CD4-positive, alpha-beta T cell (primary cell): ENCODE measurements around the gene ATP6V1G2. TPM values are rescaled to one million over a fixed set of nuclear protein-coding genes. Genes with fewer than 3 reads are reported as not detected.

ENCODE experiments used
- ATAC-seq: fragments of 200-7000 bp; cut with Tn5 transposase; one replicate; pipeline ENCODE4 v1.10.0; 2022; ENCODE audit warnings: mild to moderate bottlenecking; ENCODE audit not compliant: poor library complexity
- CTCF ChIA-PET: fragments of 350-600 bp; sonication (Branson Sonifier 250); formaldehyde crosslinking; loops from one replicate; lab custom pipeline; 2021; ENCODE audit warnings: antibody characterized with exemption, inconsistent platforms; lab: Charles Lee
- POLR2A ChIA-PET: fragments of 350-600 bp; sonication (Branson Sonifier 250); formaldehyde crosslinking; loops from one replicate; lab custom pipeline; 2021; ENCODE audit warnings: antibody characterized with exemption, inconsistent platforms; lab: Charles Lee
- DNase-seq, 14 experiments: peaks; one replicate each; pipeline ENCODE4 v3.0.0-alpha.2; 2013 to 2020; ENCODE audit warnings: mixed read lengths in 2 of 14
- H3K27ac ChIP-seq, 2 donors: one replicate each; pipeline versions ENCODE4 v1.5.1 to v1.7.0; 2013; ENCODE audit warnings: low read length in 2 of 2, low read depth in 1 of 2, mild to moderate bottlenecking in 1 of 2
- H3K27me3 ChIP-seq, 2 experiments: 1 replicate in 1 of 2; 2 replicates in 1 of 2; pipeline versions ENCODE4 v1.6.1 to v1.7.0; 2013; ENCODE audit warnings: low read length in 2 of 2, control low read depth in 1 of 2, mild to moderate bottlenecking in 1 of 2, moderate library complexity in 1 of 2; ENCODE audit not compliant: insufficient read depth in 2 of 2, control insufficient read depth in 1 of 2
- H3K36me3 ChIP-seq: one replicate; pipeline ENCODE4 v1.6.1; 2013; ENCODE audit warnings: low read length, control low read depth; ENCODE audit not compliant: insufficient read depth
- H3K4me1 ChIP-seq: one replicate; pipeline ENCODE4 v1.6.1; 2013; ENCODE audit warnings: low read length, control low read depth; ENCODE audit not compliant: insufficient read depth
- H3K4me3 ChIP-seq: one replicate; pipeline ENCODE4 v1.5.1; 2013; ENCODE audit warnings: mild to moderate bottlenecking, low read length, moderate library complexity
- H3K9me3 ChIP-seq, 2 experiments: 1 replicate in 1 of 2; 2 replicates in 1 of 2; pipeline versions ENCODE4 v1.6.1 to v1.7.0; 2013; ENCODE audit warnings: low read length in 2 of 2, mild to moderate bottlenecking in 2 of 2, control low read depth in 1 of 2, moderate library complexity in 1 of 2; ENCODE audit not compliant: control insufficient read depth in 1 of 2, insufficient read depth in 1 of 2
- H3K27ac Mint-ChIP-seq: one replicate; pipeline ENCODE4 v1.8.0; 2020; ENCODE audit warnings: mixed read lengths
- H3K27me3 Mint-ChIP-seq: one replicate; pipeline ENCODE4 v1.8.0; 2021; ENCODE audit warnings: mixed read lengths
- H3K36me3 Mint-ChIP-seq: one replicate; pipeline ENCODE4 v1.8.0; 2021; ENCODE audit warnings: low read depth, mixed read lengths
- H3K4me1 Mint-ChIP-seq: one replicate; pipeline ENCODE4 v1.8.0; 2021; ENCODE audit warnings: low read depth, mixed read lengths
- H3K4me3 Mint-ChIP-seq: one replicate; pipeline ENCODE4 v1.8.0; 2020; ENCODE audit warnings: mild to moderate bottlenecking, mixed read lengths
- H3K9me3 Mint-ChIP-seq: one replicate; pipeline ENCODE4 v1.8.0; 2020; ENCODE audit warnings: mixed read lengths
- CTCF ChIP-seq: fragments of 200-600 bp; IDR thresholded peaks from one replicate; pipeline ENCODE4 v1.8.0; 2022; ENCODE audit warnings: antibody characterized with exemption, mild to moderate bottlenecking
- intact Hi-C, 2 experiments: fragments of 100-400 bp; cut with DNase I in 1 of 2; cut with micrococcal nuclease in 1 of 2; formaldehyde crosslinking; loops; one replicate each; pipeline versions ENCODE4 v1.15.1 to v1.9.0; 2023 to 2025; cut with DNase I, micrococcal nuclease
- total RNA-seq, 174 experiments: library from RNA in 2 of 174; stranded (reverse) in 2 of 174; gene quantifications; one replicate each; pipeline ENCODE4 v1.2.3 and lab custom pipeline; 2021 to 2026

ATP6V1G2 gene
- total RNA-seq, 2 experiments from 2014 or later = 2.6 to 3.3 TPM

GRCh38 chr6:31586599-31587281 is 40.3 kb upstream of the ATP6V1G2 start:
- intact Hi-C loops = loop anchor here in 1 of 2 experiments (10.0 kb wide), 1 partner anchor 248 kb away; no protein-coding TSS in a partner anchor
- Histone ChIP-seq H3K4me1 (peaks cover 78% of the 10 kb centered on the region), H3K27me3 (no peaks in the 10 kb centered on the region), H3K36me3 (no peaks in the 10 kb centered on the region), H3K27ac (peak overlapping the region; percentile 75 to 95), H3K4me3 (peak overlapping the region; percentile 32), H3K9me3 (no peaks in the 10 kb centered on the region)
- CTCF ChIA-PET = interaction anchor here (0.9 to 16.9 kb wide), 5 partner anchors 9 to 67 kb away, joined by 3 to 353 read pairs (median 3); partner anchors contain the start of gene NCR3
- DNase-seq (peak in 4 of 14 experiments; percentile 46 to 75 (median 68)), ATAC-seq (peak; percentile 20)
- Mint-ChIP-seq H3K9me3 (no peaks in the 10 kb centered on the region), H3K4me3 (peak overlapping the region; percentile 80), H3K4me1 (peaks cover 77% of the 10 kb centered on the region), H3K36me3 (peaks cover 13% of the 10 kb centered on the region), H3K27ac (peak overlapping the region; percentile 85), H3K27me3 (no peaks in the 10 kb centered on the region)
- POLR2A ChIA-PET = interaction anchor here (1.0 to 34.9 kb wide), 6 partner anchors 1 to 66 kb away, joined by 4 to 1160 read pairs (median 163); partner anchors contain the start of genes ATP6V1G2, BAG6, DDX39B and LST1
- no peak for TF ChIP-seq CTCF

GRCh38 chr6:31586008-31586407 is 39.6 kb upstream of the ATP6V1G2 start, which contains the start of gene LST1:
Gene LST1 (plus strand): TSS chr6:31586277. CDS start chr6:31587300, 1,023 bp downstream.
- H3K27ac Mint-ChIP-seq = peak within 1 kb of the TSS; percentile 85
- Histone ChIP-seq H3K27ac (peak within 1 kb of the TSS; percentile 75 to 95), H3K4me1 (peaks cover 78% of the 10 kb centered on the region), H3K4me3 (peak within 1 kb of the TSS; percentile 32), H3K9me3 (no peaks in the 10 kb centered on the region), H3K27me3 (no peaks in the 10 kb centered on the region), H3K36me3 (peaks cover 5% of the 10 kb centered on the region)
- DNase-seq = peak in 2 of 14 experiments; percentile 40 to 47
- H3K9me3 Mint-ChIP-seq = no peaks in the 10 kb centered on the region
- POLR2A ChIA-PET = interaction anchor here (1.5 to 34.9 kb wide), 5 partner anchors 0 to 67 kb away, joined by 4 to 1160 read pairs (median 220); partner anchors contain the start of genes ATP6V1G2, BAG6, DDX39B and LST1
- ATAC-seq = no peak
- H3K4me3 Mint-ChIP-seq = peak within 1 kb of the TSS; percentile 80
- no peaks in the 10 kb centered on the region for H3K27me3 Mint-ChIP-seq
- intact Hi-C loops = loop anchor here in 1 of 2 experiments (10.0 kb wide), 1 partner anchor 249 kb away; no protein-coding TSS in a partner anchor
- TF ChIP-seq CTCF = no peak
- peaks cover 78% of the 10 kb centered on the region for H3K4me1 Mint-ChIP-seq
- peaks cover 20% of the 10 kb centered on the region for H3K36me3 Mint-ChIP-seq
- CTCF ChIA-PET = interaction anchor here (0.9 to 16.9 kb wide), 6 partner anchors 9 to 67 kb away, joined by 3 to 353 read pairs (median 6); partner anchors contain the start of gene NCR3

- H3K4me3 Mint-ChIP-seq = peak overlapping the region; percentile 80
- Histone ChIP-seq H3K4me1 (peaks cover 78% of the 10 kb centered on the region), H3K27me3 (no peaks in the 10 kb centered on the region), H3K27ac (peak overlapping the region; percentile 75 to 95), H3K4me3 (peak overlapping the region; percentile 32), H3K9me3 (no peaks in the 10 kb centered on the region), H3K36me3 (peaks cover 9% of the 10 kb centered on the region)
- peaks cover 25% of the 10 kb centered on the region for H3K36me3 Mint-ChIP-seq
- ATAC-seq = peak; percentile 28
- H3K27ac Mint-ChIP-seq = peak overlapping the region; percentile 85
- ChIA-PET CTCF (interaction anchor here (1.0 to 16.9 kb wide), 5 partner anchors 10 to 68 kb away, joined by 3 to 353 read pairs (median 9); partner anchors contain the start of gene NCR3), POLR2A (interaction anchor here (0.5 to 34.9 kb wide), 6 partner anchors 1 to 1399 kb away, joined by 3 to 1160 read pairs (median 163); partner anchors contain the start of genes ATP6V1G2, BAG6, DDX39B and LST1)
- intact Hi-C loops = loop anchor here in 1 of 2 experiments (10.0 kb wide), 1 partner anchor 249 kb away; no protein-coding TSS in a partner anchor
- TF ChIP-seq CTCF = peak; percentile 44
- H3K4me1 Mint-ChIP-seq = peaks cover 78% of the 10 kb centered on the region
- H3K27me3 Mint-ChIP-seq = no peaks in the 10 kb centered on the region
- no peaks in the 10 kb centered on the region for H3K9me3 Mint-ChIP-seq
- DNase-seq = peak in 8 of 14 experiments; percentile 30 to 80 (median 56)
Measured at GRCh38 chr6:31585491-31585890, 39.1 kb upstream of the ATP6V1G2 start.
